Mesodermal cell (in vitro differentiated cells): ENCODE measurements around the gene UBAC1.

ENCODE experiments used
- H3K27ac ChIP-seq: 2 replicates; pipeline ENCODE4 v1.7.0; 2013; ENCODE audit warnings: mild to moderate bottlenecking, low read depth, low read length, moderate library complexity; ENCODE audit not compliant: severe bottlenecking
- H3K36me3 ChIP-seq: 2 replicates; pipeline ENCODE4 v1.7.1; 2013; ENCODE audit warnings: mild to moderate bottlenecking, low read length, moderate library complexity; ENCODE audit not compliant: control insufficient read depth, insufficient read depth
- H3K4me1 ChIP-seq: one replicate; pipeline ENCODE4 v1.7.1; 2013; ENCODE audit warnings: mild to moderate bottlenecking, low read length; ENCODE audit not compliant: insufficient read depth, control insufficient read depth, poor library complexity, severe bottlenecking
- H3K4me3 ChIP-seq: 2 replicates; pipeline ENCODE4 v1.7.0; 2013; ENCODE audit warnings: low read length, control low read depth, mild to moderate bottlenecking; ENCODE audit not compliant: insufficient read depth, poor library complexity, severe bottlenecking; ENCODE audit errors: extremely low read depth
- H3K9me3 ChIP-seq: 2 replicates; pipeline ENCODE4 v1.7.1; 2013; ENCODE audit warnings: mild to moderate bottlenecking, low read length, moderate library complexity; ENCODE audit not compliant: control insufficient read depth
- WGBS, 2 experiments: methylation state at CpG; one replicate each; pipeline ENCODE4 v1.1.5; 2013; ENCODE audit warnings: missing lambda C conversion rate in 2 of 2; ENCODE audit not compliant: insufficient coverage in 2 of 2; 5-methylcytosine and 5-hydroxymethylcytosine counted together

UBAC1 gene

GRCh38 chr9:136003411-136004218, 42.4 kb upstream of the UBAC1 start:
- Histone ChIP-seq H3K9me3 (no peaks in the 10 kb centered on the region), H3K4me3 (no peak overlapping the region), H3K36me3 (no peaks in the 10 kb centered on the region), H3K27ac (no peak overlapping the region), H3K4me1 (peaks cover 47% of the 10 kb centered on the region)
- 90 to 91% methylated on average over 12 to 14 of the region's 15 CpGs for WGBS, 2 experiments

GRCh38 chr9:136002881-136003280, 41.7 kb upstream of the UBAC1 start:
- H3K4me1 ChIP-seq = peaks cover 40% of the 10 kb centered on the region
- WGBS, 2 experiments = 68 to 75% methylated on average over 2 to 6 of the region's 10 CpGs
- no peak overlapping the region for H3K27ac ChIP-seq
- no peaks in the 10 kb centered on the region for H3K36me3 ChIP-seq
- no peaks in the 10 kb centered on the region for H3K9me3 ChIP-seq
- no peak overlapping the region for H3K4me3 ChIP-seq

DNA sequence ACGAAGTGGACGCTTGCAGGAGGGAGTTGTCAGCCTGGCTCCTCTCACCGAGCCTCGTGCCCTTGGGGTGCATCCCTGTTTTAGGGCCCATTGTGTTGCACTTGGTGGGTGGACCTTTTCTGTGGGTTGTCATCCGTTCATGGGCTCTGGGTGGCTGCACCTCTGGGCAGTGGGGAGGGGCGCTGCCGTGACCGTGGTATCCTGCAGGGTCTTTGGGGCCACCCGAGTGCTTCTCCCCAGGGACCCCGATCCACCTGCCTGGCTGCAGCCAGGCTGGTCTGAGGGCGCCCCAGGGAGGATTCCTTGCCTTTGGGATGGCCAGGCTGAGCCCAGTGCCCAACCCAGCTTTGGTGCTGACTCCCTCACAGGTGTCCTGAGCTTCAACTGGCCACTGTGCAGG, 41.0 kb upstream of the UBAC1 start:
- peaks cover 34% of the 10 kb centered on the region for H3K4me1 ChIP-seq
- no peaks in the 10 kb centered on the region for H3K9me3 ChIP-seq
- no peak overlapping the region for H3K27ac ChIP-seq
- WGBS, 2 experiments = 97 to 98% methylated on average over 11 of the region's 11 CpGs
- H3K36me3 ChIP-seq = no peaks in the 10 kb centered on the region
- H3K4me3 ChIP-seq = no peak overlapping the region

DNA sequence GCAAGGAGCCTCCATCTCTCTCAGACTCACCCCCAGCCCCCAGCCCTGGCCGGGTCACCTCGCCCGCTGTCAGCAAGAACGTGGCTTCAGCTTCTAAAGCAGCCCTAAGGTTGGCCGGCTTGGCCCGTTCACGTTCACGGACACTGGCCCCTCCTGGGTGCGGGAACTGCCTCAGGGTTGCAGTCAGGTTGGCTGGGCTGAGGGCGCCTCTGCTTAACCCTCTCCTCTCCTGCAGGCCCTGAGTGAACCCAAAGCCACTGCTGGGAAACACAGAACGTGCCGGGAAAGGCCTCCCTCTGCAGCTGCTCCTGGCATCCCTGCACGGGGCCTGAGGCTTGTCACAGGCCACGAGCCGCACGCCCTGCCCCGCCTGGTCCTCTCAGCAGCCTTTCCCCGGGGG, 40.1 kb upstream of the UBAC1 start:
- Histone ChIP-seq H3K27ac (no peak overlapping the region), H3K36me3 (no peaks in the 10 kb centered on the region), H3K4me1 (peaks cover 24% of the 10 kb centered on the region), H3K4me3 (no peak overlapping the region), H3K9me3 (no peaks in the 10 kb centered on the region)
- 48 to 62% methylated on average over 16 of the region's 18 CpGs for WGBS, 2 experiments

- no peak overlapping the region for H3K27ac ChIP-seq
- H3K9me3 ChIP-seq = no peaks in the 10 kb centered on the region
- peaks cover 13% of the 10 kb centered on the region for H3K4me1 ChIP-seq
- no peak overlapping the region for H3K4me3 ChIP-seq
- no peaks in the 10 kb centered on the region for H3K36me3 ChIP-seq
- WGBS, 2 experiments = 87 to 89% methylated on average over 15 of the region's 16 CpGs
Observed at GRCh38 chr9:135998410-135999071, 37.4 kb upstream of the UBAC1 start.

GRCh38 chr9:135998016-135998380, 36.8 kb upstream of the UBAC1 start:
- H3K27ac ChIP-seq = no peak overlapping the region

DNA sequence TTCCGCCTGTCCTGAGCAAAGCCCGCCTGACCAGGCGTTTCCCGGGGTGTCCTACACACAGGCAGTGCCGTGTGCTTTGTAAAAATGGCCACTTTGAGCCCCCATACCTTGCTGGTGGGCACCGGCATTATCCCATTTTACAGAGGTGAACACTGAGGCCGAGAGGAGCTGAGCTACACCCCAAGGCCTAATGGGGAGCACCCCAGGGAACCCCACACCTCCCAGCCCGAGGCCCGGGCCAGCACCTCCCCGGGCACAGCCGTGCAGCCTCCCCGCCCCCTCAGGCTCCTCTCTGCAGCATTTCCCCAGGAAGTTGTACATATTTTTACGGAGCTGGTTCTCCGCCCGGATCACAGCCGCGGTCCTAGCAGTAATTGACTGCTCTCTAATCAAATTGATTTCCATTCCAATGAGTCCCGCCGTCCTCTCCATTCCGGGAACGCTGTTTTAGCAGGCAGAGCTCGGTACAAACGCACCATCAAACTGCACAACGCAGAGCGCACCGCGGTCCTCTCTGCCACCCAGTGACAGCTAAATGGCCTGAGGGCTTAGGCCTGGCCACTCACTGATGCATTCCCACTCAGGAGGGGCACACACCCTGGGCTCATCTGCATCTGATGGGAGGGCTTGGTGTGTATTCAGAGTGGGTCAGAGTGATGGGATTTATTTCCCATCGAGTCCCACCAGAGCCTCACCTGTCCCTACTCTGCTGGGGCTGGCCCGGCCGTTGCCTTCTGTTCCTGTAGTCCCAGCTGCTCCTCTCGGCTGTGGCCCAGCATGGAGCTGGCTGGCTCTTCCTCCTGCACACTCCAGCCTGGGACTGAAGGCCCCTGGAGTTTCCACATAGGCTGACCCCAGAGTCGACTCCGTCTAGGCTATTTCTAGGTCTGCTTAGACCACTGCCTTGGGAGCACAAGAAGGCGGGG, 36.2 kb upstream of the UBAC1 start:
- Histone ChIP-seq H3K4me1 (peaks cover 21% of the 10 kb centered on the region), H3K4me3 (no peak overlapping the region), H3K36me3 (no peaks in the 10 kb centered on the region), H3K27ac (no peak overlapping the region), H3K9me3 (no peaks in the 10 kb centered on the region)
- 90% methylated on average over 33 of the region's 34 CpGs for WGBS, 2 experiments

More at GRCh38 chr9:135998016-135998380, 36.8 kb upstream of the UBAC1 start:
- 86 to 91% methylated on average over 8 to 9 of the region's 10 CpGs for WGBS, 2 experiments
- H3K4me1 ChIP-seq = peaks cover 16% of the 10 kb centered on the region
- no peak overlapping the region for H3K4me3 ChIP-seq
- no peaks in the 10 kb centered on the region for H3K9me3 ChIP-seq
- H3K36me3 ChIP-seq = no peaks in the 10 kb centered on the region

DNA sequence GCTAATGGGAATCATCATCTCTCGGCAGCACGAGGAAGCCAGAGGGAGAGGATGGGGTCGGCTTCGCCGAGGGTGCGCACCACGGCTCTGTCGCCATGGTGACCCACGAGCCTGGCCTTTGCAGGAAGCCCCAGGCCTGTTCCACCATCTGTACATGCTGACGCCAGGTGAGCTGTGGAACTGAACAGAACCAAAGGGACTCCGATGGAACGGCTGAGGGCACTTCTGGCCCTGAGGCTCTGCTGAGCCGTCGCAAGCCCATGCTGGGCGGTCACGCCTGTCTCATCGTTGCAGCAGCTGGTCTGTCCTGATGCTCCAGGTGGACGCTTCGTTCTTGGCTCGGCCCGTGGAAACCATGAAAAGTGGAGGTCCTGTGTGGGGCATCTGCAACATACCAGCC, 34.6 kb upstream of the UBAC1 start:
- 92 to 93% methylated on average over 21 of the region's 21 CpGs for WGBS, 2 experiments
- Histone ChIP-seq H3K27ac (no peak overlapping the region), H3K9me3 (no peaks in the 10 kb centered on the region), H3K4me3 (no peak overlapping the region), H3K4me1 (peaks cover 24% of the 10 kb centered on the region), H3K36me3 (no peaks in the 10 kb centered on the region)

- H3K4me1 ChIP-seq = peaks cover 24% of the 10 kb centered on the region
- no peak overlapping the region for H3K4me3 ChIP-seq
- H3K27ac ChIP-seq = no peak overlapping the region
- H3K36me3 ChIP-seq = no peaks in the 10 kb centered on the region
- no peaks in the 10 kb centered on the region for H3K9me3 ChIP-seq
- WGBS, 2 experiments = 88 to 93% methylated on average over 8 to 11 of the region's 20 CpGs
Observed at GRCh38 chr9:135994501-135995192, 33.5 kb upstream of the UBAC1 start.
